Activated CD4-positive, alpha-beta T cell treated with anti-CD3 and anti-CD28 coated beads, Interleukin-2, amount 50 U/mL, for 48 hours (primary cell): Measurements from ENCODE around the gene ARL16.
A peak's percentile ranks its signal among the peaks of the same experiment; 100 is the strongest.

Source experiments
- DNase-seq, 2 experiments: peaks; one replicate each; pipeline ENCODE4 v3.0.0-alpha.2; 2020

The ARL16 gene

DNA sequence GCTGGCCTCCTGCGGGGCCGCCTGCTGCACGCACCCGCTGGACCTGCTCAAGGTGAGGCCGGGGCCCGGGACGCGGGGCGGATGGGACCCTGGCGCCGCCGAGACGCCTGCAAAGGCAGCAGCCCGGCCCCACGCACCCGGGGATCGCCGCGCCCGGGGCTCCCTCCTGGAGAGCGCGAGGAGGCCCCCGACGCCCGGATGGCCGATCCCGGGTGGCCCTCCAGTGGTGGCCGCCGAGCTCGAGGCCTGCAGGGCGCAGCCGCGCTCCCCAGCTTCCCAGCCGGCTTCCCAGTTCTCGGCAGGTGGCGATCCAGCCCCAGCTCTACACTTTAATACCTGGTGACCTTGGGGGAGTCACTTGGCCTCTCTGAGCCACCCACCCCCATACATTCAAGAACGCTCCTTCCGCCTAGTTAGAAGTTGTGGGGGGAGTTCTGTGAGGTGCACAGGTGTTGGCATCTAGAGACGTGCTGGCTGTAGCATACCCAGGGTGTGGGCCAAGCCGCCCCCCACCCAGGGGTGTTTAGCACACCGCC, 28.9 kb upstream of the ARL16 start:
- DNase-seq: peak in 1 of 2 experiments; percentile 37

GRCh38 chr17:81711814-81712467, 28.3 kb upstream of the ARL16 start, which contains the start of gene SLC25A10:
SLC25A10 (plus strand) TSS chr17:81712284; CDS start chr17:81712427, 143 bp downstream.
- peak; percentile 83 to 87 for DNase-seq

- peak; percentile 34 for DNase-seq
Measured at GRCh38 chr17:81710514-81711308, 27.1 kb upstream of the ARL16 start.

DNA sequence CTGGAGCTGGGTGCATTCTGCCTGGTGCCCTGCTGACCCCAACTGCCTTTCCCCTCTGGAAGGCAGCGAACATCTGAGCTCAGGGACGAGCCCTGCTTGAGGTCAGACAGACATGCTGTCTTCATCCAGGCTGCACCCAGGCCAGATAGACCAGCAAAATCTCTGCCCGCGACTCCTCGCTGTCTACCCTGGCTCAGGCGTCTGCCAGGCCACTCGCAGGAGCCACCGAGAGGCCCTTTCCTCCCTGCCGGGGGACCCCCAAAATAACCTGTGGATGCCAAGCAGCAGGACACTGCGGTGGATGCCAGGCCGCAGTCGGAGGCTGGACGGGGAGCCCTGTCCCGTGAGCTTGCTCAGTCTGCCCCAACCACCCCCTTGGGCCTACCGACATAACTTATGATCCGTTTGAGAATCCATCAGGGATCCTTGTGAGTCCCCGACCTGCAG, 25.2 kb upstream of the ARL16 start:
- DNase-seq: no peak

DNA sequence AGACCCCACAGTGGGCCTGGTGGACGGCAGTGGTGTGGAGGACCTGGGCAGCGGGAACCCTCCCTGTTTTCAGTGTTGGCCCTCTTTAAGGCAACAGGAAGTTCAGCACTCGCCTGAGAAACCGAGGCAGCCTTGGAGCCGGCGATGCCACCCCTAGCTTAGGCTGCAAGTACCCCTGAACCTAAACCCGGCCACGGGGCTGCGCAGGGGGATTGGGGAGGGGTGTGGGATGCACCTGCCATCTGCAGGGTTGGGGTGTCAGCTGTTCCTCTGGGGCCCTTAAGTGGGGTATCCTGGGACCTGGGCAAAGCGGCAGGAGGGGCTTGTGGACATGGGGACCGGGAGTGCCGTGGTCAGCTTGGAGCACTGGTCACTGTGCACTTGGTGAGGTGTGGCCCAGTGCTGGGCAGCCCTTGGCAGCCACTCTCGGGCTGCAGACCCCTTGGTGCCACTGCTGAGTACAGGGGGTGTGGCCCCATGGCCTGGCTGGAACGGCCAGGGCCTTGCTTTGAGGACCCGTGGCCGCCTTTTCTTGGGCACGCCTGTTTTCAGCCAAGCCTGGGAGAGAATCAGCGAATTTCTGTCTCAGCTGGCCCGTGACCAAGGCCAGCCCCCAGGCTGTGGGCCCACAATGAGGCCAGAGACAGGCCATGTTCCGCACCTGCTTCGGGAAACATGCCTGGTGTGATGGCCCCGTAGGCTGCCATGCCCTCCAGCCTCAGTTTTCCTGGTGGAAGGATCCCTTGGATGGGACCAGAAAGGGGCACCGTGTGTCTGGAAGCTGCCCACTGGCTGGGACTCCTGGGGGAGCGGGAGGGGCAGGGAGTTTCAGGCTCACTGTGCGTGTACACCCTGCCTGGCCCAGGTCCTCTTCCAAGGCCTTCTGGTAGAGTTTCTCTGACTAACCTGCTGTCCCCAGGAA, 24.4 kb upstream of the ARL16 start:
- no peak for DNase-seq

DNA sequence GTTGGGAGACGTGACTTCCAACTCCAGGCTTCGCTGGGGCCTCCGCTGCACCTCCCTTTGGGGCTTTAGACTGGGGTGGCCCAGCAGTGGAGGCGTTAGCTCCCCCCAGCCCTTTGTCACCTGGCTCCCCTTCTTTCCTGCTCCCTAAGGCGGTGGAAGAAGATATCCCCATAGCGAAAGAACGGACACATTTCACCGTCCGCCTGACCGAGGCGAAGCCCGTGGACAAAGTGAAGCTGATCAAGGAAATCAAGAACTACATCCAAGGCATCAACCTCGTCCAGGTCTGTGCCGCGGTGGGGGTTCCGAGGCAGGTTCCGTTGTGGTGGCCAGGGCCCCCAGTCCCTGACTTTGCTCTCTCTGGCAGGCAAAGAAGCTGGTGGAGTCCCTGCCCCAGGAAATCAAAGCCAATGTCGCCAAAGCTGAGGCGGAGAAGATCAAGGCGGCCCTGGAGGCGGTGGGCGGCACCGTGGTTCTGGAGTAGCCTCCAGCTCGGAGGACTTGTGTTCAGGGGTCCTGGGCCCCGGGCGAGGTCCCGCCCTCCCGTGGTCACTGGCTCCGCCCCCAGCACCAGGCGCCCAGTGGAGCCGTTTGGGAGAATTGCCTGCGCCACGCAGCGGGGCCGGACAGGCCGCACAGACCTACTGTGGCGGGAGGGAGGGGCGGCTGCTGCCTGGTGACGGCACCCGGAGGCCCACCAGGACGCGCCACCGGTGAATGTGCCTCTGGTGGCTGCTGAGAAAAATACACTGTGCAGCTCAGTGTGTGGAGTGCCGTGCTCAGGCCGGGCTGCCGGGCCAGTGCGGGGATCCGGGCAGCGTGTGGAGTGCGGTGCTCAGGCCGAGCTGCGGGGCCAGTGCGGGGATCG, 23.4 kb upstream of the ARL16 start:
- no peak for DNase-seq

GRCh38 chr17:81706232-81706611, 22.6 kb upstream of the ARL16 start:
- no peak for DNase-seq

- DNase-seq: no peak
Measured at GRCh38 chr17:81705518-81706231, 22.1 kb upstream of the ARL16 start.

GRCh38 chr17:81703747-81704654, 20.4 kb upstream of the ARL16 start:
- DNase-seq: peak in 1 of 2 experiments; percentile 32

DNA sequence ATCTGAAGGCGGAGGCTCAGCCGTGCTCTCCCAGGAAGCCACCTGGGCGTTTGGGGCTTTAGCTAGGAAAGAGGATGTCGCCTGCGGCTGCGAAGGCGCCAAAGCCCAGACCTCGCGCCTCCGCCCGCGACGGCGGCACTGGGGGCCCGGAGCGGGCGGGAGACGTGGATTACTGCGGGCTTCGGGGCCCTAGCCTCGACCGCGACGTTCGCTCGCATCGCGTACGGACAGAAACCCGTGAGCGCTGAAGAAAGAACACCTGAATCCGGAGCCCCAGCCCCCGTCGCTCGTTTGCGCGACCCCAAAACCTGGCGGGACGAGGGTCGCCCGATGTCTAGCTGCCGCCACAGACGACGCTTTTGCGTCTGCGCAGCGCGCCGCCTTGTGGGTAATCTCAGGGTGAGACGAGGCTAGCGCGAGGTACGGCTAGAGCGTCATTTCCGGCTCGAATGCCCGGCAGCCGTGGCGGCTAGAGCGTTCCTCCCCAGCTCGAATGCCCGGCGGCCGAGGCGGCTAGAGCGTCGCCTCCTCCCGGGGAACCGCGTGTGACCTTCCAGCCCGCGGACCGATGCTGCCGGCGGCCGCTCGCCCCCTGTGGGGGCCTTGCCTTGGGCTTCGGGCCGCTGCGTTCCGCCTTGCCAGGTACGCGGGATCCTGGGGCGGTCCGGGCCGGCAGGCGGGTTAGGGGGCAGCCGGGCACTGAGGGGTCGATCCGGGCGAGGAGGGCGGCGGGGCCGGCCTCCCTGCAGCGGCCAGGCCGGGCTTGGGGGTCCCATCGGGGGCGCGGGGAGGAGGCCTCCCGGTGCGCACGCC, 19.5 kb upstream of the ARL16 start, which contains the start of gene MRPL12:
Gene MRPL12 (plus strand): TSS at position 434 of the 813 bp plus-strand sequence. CDS start 135 bp downstream, at position 569.
- DNase-seq: peak; percentile 88 to 91

DNA sequence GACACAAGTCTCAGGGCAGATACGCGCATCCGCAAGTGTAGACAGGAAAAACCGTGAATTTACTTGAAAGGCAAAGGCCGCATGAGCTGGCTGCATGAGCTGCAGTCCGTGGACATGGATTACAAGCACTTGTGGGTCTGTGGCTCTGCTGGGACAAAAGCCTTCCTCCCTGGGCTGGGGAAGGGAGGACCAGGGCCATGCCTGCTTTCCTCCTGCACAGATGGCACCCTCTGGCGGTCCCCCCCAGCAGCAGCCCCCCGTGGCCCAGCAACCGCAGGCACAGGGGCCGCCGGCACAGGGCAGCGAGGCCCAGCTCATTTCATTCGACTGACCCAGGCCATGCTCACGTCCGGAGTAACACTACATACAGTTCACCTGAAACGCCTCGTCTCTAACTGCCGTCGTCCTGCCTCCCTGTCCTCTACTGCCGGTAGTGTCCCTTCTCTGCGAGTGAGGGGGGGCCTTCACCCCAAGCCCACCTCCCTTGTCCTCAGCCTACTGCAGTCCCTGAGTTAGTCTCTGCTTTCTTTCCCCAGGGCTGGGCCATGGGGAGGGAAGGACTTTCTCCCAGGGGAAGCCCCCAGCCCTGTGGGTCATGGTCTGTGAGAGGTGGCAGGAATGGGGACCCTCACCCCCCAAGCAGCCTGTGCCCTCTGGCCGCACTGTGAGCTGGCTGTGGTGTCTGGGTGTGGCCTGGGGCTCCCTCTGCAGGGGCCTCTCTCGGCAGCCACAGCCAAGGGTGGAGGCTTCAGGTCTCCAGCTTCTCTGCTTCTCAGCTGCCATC, 17.9 kb upstream of the ARL16 start:
- DNase-seq: peak; percentile 25 to 30

GRCh38 chr17:81700353-81701287, 17.0 kb upstream of the ARL16 start:
- DNase-seq: no peak

DNA sequence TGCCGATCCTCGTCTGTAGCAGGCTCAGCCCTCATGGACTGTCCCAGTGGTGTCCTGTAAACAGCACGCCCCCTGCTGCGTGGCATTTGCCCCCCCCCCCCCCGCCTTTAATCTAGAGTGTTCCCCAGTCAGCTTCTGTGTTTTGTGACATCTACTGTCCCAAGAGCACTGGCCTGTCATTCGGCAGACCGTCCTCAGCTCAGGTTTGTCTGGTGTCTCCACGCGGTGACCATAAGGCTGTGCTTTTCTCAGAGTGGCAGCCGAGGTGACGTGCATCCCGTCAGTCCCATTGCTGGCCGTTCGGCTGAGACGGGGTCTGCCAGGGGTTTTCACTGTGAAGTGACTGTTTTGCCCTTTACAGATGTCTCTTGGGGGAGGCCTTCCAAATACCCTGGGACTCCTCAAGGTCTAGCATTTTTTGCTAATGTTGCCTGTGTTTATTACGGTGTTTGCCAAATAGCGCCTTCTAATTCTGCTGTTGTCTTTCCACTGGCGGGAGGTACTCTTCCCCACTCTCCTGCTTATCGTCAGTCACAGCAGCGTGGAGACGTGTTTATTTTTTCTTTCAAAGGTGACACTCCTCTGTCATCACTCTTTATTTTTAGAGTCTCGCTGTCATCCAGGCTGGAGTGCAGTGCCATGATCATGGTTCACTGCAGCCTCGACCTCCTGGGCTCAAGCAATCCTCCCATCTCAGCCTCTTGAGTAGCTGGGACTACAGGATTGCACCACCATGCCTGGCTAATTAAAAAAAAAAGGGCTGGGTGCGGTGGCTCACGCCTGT, 13.9 kb upstream of the ARL16 start:
- no peak for DNase-seq

GRCh38 chr17:81696218-81696941, 12.8 kb upstream of the ARL16 start:
- DNase-seq: no peak

DNA sequence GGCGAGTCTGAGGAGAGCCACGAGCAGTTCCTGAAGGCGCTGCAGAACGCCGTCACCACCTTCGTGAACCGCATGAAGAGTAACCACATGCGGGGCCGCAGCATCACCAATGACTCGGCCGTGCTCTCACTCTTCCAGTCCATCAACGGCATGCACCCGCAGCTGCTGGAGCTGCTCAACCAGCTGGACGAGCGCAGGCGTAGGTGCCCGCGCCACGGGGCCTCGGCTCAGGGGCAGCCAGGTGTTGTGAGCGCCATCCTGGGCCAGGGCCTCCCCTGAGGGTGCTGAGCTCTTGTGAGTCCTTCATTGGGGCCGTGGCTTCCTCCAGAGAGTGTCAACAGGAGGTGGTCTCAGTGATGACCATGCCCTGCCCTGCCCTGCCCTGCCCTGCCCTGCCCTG, 12.2 kb upstream of the ARL16 start:
- DNase-seq: no peak
